ENCODE measurements around the gene OXT.
"Not testable (repeated sequence)": the region's sequence is repeated elsewhere in the genome, so short reads cannot be mapped to it uniquely, and the experiment has no call there.

Gene OXT

GRCh38 chr20:3051385-3052019 is 19.9 kb upstream of the OXT start:
- DNase-seq (ENCODE audit: low read depth) = no peak

- DNase-seq (ENCODE audit: low read depth) = no peak
Observed at GRCh38 chr20:3059489-3059888, 11.9 kb upstream of the OXT start.

GRCh38 chr20:3064119-3064518 is 7.3 kb upstream of the OXT start:
- DNase-seq (ENCODE audit: low read depth) = not testable (repeated sequence)

- no peak for DNase-seq (ENCODE audit: low read depth)
Observed at GRCh38 chr20:3067139-3068014, 4.0 kb upstream of the OXT start.

GRCh38 chr20:3068075-3068474 is 3.3 kb upstream of the OXT start:
- DNase-seq (ENCODE audit: low read depth) = no peak

- no peak for DNase-seq (ENCODE audit: low read depth)
Observed at GRCh38 chr20:3068986-3069900, 2.2 kb upstream of the OXT start.

GRCh38 chr20:3070725-3071124 is 695 bp upstream of the OXT start:
- no peak for DNase-seq (ENCODE audit: low read depth)

- DNase-seq (ENCODE audit: low read depth) = no peak
Observed at GRCh38 chr20:3071266-3071609, 182 bp upstream of the OXT start.

- no peak for DNase-seq (ENCODE audit: low read depth)
Observed at GRCh38 chr20:3072530-3073250, 1.3 kb downstream of the OXT start.

GRCh38 chr20:3073251-3073643 is 1.8 kb downstream of the OXT start:
- not testable (repeated sequence) for DNase-seq (ENCODE audit: low read depth)

- DNase-seq (ENCODE audit: low read depth) = no peak
Observed at GRCh38 chr20:3074812-3075211, 3.4 kb downstream of the OXT start.

GRCh38 chr20:3075315-3075714 is 3.9 kb downstream of the OXT start:
- not testable (repeated sequence) for DNase-seq (ENCODE audit: low read depth)

GRCh38 chr20:3077618-3078134 is 6.3 kb downstream of the OXT start:
- DNase-seq (ENCODE audit: low read depth) = no peak

- no peak for DNase-seq (ENCODE audit: low read depth)
Observed at GRCh38 chr20:3080939-3081388, 9.5 kb downstream of the OXT start.

- no peak for DNase-seq (ENCODE audit: low read depth)
Observed at GRCh38 chr20:3081641-3082040, 10.2 kb downstream of the OXT start.

GRCh38 chr20:3082306-3082951 is 11.0 kb downstream of the OXT start:
- DNase-seq (ENCODE audit: low read depth) = no peak

GRCh38 chr20:3082955-3083952 is 11.8 kb downstream of the OXT start:
- no peak for DNase-seq (ENCODE audit: low read depth)

- DNase-seq (ENCODE audit: low read depth) = no peak
Observed at GRCh38 chr20:3084283-3084985, 13.0 kb downstream of the OXT start, which contains the start of gene AVP. AVP (minus strand) TSS chr20:3084724; CDS start chr20:3084674, 50 bp downstream.

GRCh38 chr20:3084986-3085360 is 13.6 kb downstream of the OXT start:
- no peak for DNase-seq (ENCODE audit: low read depth)

Data from stimulated activated CD8-positive, alpha-beta memory T cell treated with anti-CD3 and anti-CD28 coated beads, Interleukin-4, amount 100 ng/mL, for 24 hours (primary cell).